ENCODE results near the gene EFCAB11.

Gene EFCAB11

GRCh38 chr14:89908712-89909450, 45.6 kb downstream of the EFCAB11 start:
- TF ChIP-seq CTCF (IDR thresholded peaks at IDR 0.05; ENCODE audit: insufficient read depth, low read length, missing control alignments): no peak
- ChIA-PET POLR2A (no interaction called here), CTCF (interaction anchor here (1.0 kb wide), 1 partner anchor 30 kb away, joined by 3 read pairs; no protein-coding TSS in a partner anchor)

GRCh38 chr14:89907655-89908054, 46.9 kb downstream of the EFCAB11 start:
- no peak for DNase-seq (ENCODE audit: low read depth, low spot score)
- CTCF ChIA-PET: interaction anchor here (1.0 kb wide), 1 partner anchor 31 kb away, joined by 3 read pairs; no protein-coding TSS in a partner anchor
- TF ChIP-seq CTCF (IDR thresholded peaks at IDR 0.05; ENCODE audit: insufficient read depth, low read length, missing control alignments): no peak
- H3K4me3 ChIP-seq (ENCODE audit: low read depth, low read length): no peak overlapping the region
- POLR2A ChIA-PET: no interaction called here

More at GRCh38 chr14:89908712-89909450, 45.6 kb downstream of the EFCAB11 start:
- no peak overlapping the region for H3K4me3 ChIP-seq (ENCODE audit: low read depth, low read length)
- no peak for DNase-seq (ENCODE audit: low read depth, low spot score)

GRCh38 chr14:89906000-89906399, 48.5 kb downstream of the EFCAB11 start:
- ChIA-PET POLR2A (no interaction called here), CTCF (interaction anchor here (0.7 kb wide), 1 partner anchor 9 kb away, joined by 4 read pairs; no protein-coding TSS in a partner anchor)
- H3K4me3 ChIP-seq (ENCODE audit: low read depth, low read length): no peak overlapping the region
- TF ChIP-seq CTCF (IDR thresholded peaks at IDR 0.05; ENCODE audit: insufficient read depth, low read length, missing control alignments): no peak
- DNase-seq (ENCODE audit: low read depth, low spot score): no peak

- CTCF ChIA-PET: interaction anchor here (0.8 to 1.3 kb wide), 5 partner anchors 8 to 35 kb away, joined by 3 to 7 read pairs (median 3); no protein-coding TSS in a partner anchor
Observed at GRCh38 chr14:89903340-89903952, 51.1 kb downstream of the EFCAB11 start.

GRCh38 chr14:89902881-89903280, 51.6 kb downstream of the EFCAB11 start:
- no peak for DNase-seq (ENCODE audit: low read depth, low spot score)
- ChIA-PET CTCF (interaction anchor here (0.8 to 1.3 kb wide), 4 partner anchors 9 to 19 kb away, joined by 3 to 7 read pairs (median 3); no protein-coding TSS in a partner anchor), POLR2A (no interaction called here)
- no peak for TF ChIP-seq CTCF (IDR thresholded peaks at IDR 0.05; ENCODE audit: insufficient read depth, low read length, missing control alignments)
- H3K4me3 ChIP-seq (ENCODE audit: low read depth, low read length): no peak overlapping the region

More at GRCh38 chr14:89903340-89903952, 51.1 kb downstream of the EFCAB11 start:
- no peak for DNase-seq (ENCODE audit: low read depth, low spot score)
- TF ChIP-seq CTCF (IDR thresholded peaks at IDR 0.05; ENCODE audit: insufficient read depth, low read length, missing control alignments): no peak
- POLR2A ChIA-PET: no interaction called here
- H3K4me3 ChIP-seq (ENCODE audit: low read depth, low read length): no peak overlapping the region

- no peak for DNase-seq (ENCODE audit: low read depth, low spot score)
- H3K4me3 ChIP-seq (ENCODE audit: low read depth, low read length): no peak overlapping the region
- TF ChIP-seq CTCF (IDR thresholded peaks at IDR 0.05; ENCODE audit: insufficient read depth, low read length, missing control alignments): no peak
- ChIA-PET POLR2A (no interaction called here), CTCF (interaction anchor here (0.7 to 0.9 kb wide), 4 partner anchors 10 to 888 kb away, joined by 3 to 4 read pairs (median 4); no protein-coding TSS in a partner anchor)
Observed at GRCh38 chr14:89900802-89901201, 53.7 kb downstream of the EFCAB11 start.
